GM10248 (cell line): ENCODE measurements around the gene SRCIN1.
"Not testable (repeated sequence)": the region's sequence is repeated elsewhere in the genome, so short reads cannot be mapped to it uniquely, and the experiment has no call there.

ENCODE experiments used
- CTCF ChIA-PET: fragments of 300-600 bp; sonication (Branson Sonifier 250); formaldehyde crosslinking; extraction: SDS; loops from one replicate; lab custom pipeline; 2021; ENCODE audit warnings: antibody characterized with exemption; lab: Yijun Ruan, JAX
- POLR2A ChIA-PET: fragments of 350-650 bp; sonication (Branson Sonifier 250); formaldehyde crosslinking; extraction: SDS; loops from one replicate; lab custom pipeline; 2020; ENCODE audit warnings: antibody characterized with exemption; lab: Yijun Ruan, JAX
- DNase-seq: peaks from one replicate; pipeline ENCODE4 v3.0.0; 2012; ENCODE audit errors: extremely low spot score
- CTCF ChIP-seq: IDR thresholded peaks from 2 replicates; pipeline ENCODE4 v1.5.1; 2012; ENCODE audit warnings: mild to moderate bottlenecking, low read depth; ENCODE audit errors: extremely low read depth, missing control alignments, control extremely low read depth

The SRCIN1 gene

GRCh38 chr17:38605841-38606645 lies at the start of gene SRCIN1:
TSS of gene SRCIN1 (minus strand) at chr17:38605952. CDS start at chr17:38605705, 247 bp downstream.
- ChIA-PET POLR2A (interaction anchor here (0.5 kb wide), 1 partner anchor 47 kb away, joined by 3 read pairs; no protein-coding TSS in a partner anchor), CTCF (interaction anchor here (0.7 to 4.7 kb wide), 15 partner anchors 11 to 61 kb away, joined by 3 to 22 read pairs (median 4); no protein-coding TSS in a partner anchor)
- DNase-seq, result peak; percentile 79
- TF ChIP-seq CTCF, result peak; percentile 99

GRCh38 chr17:38654411-38655398 lies 49.0 kb upstream of the SRCIN1 start:
- ChIA-PET CTCF (interaction anchor here (2.1 to 22.9 kb wide), 3 partner anchors 11 to 100 kb away, joined by 10 to 416 read pairs (median 143); no protein-coding TSS in a partner anchor), POLR2A (no interaction called here)
- peak; percentile 70 for DNase-seq
- no peak for TF ChIP-seq CTCF

DNA sequence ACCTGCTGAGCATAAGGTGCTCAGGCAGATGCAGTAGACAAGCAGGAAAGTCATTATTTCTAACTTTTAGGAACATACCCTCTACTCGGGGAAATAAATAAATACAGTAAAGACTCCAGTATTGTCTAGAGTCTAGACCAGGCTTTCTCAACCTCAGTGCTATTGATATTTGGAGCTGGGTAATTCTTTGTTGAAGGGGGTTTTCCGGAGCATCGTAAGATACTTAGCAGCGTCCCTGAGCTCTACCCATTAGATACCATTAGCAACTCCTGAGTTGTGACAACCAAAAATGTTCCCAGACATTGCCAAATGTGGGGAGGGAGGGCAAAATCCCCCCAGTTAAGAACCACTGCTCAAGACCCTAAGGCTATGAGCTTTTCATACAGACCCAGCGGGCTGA lies 47.9 kb upstream of the SRCIN1 start:
- DNase-seq, result no peak
- ChIA-PET CTCF (interaction anchor here (0.9 to 22.9 kb wide), 5 partner anchors 12 to 99 kb away, joined by 3 to 416 read pairs (median 10); no protein-coding TSS in a partner anchor), POLR2A (no interaction called here)
- no peak for TF ChIP-seq CTCF

DNA sequence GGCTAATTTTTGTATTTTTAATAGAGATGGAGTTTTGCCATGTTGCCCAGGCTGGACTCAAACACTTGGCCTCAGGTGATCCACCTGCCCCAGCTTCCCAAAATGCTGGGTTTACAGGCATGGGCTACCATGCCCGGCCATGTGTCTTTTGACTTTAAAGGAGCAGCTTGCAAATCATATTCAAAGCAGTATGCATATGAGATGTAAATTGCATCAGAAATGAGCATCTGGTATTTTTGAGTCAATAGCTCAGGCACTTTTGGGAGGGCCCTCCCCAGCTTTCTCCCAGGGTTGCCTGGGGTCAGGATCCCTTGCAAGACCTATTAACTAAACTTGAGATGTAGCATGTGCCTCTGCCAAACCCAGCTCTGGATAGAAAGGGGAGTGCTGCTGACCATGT lies 47.5 kb upstream of the SRCIN1 start:
- no peak for DNase-seq
- CTCF ChIA-PET, result interaction anchor here (0.9 to 22.9 kb wide), 5 partner anchors 13 to 99 kb away, joined by 3 to 416 read pairs (median 10); no protein-coding TSS in a partner anchor
- TF ChIP-seq CTCF, result no peak
- POLR2A ChIA-PET, result interaction anchor here (0.7 kb wide), 1 partner anchor 47 kb away, joined by 3 read pairs; no protein-coding TSS in a partner anchor

DNA sequence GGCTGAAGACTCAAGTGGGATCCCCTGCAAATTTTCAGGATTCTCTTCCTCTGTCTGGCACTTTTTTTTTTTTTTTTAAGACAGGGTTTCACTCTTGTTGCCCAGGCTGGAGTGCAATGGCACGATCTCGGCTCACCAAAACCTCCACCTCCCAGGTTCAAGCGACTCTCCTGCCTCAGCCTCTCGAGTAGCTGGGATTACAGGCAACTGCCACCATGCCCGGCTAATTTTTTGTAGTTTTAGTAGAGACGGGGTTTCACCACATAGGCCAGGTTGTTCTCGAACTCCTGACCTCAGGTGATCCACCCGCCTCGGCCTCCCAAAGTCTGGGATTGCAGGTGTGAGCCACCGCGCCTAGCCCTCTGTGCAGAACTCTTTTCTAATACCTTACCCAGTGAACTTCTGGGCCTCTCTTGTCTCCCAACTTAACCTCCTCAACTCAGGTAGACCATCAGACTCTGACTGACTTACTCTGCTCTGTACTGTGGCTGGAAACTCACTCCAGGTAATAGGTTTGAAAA lies 45.0 kb upstream of the SRCIN1 start:
- DNase-seq, POLR2A ChIA-PET: not testable (repeated sequence)
- CTCF ChIA-PET, result interaction anchor here (9.9 to 22.9 kb wide), 2 partner anchors 15 to 96 kb away, joined by 143 to 416 read pairs; no protein-coding TSS in a partner anchor

DNA sequence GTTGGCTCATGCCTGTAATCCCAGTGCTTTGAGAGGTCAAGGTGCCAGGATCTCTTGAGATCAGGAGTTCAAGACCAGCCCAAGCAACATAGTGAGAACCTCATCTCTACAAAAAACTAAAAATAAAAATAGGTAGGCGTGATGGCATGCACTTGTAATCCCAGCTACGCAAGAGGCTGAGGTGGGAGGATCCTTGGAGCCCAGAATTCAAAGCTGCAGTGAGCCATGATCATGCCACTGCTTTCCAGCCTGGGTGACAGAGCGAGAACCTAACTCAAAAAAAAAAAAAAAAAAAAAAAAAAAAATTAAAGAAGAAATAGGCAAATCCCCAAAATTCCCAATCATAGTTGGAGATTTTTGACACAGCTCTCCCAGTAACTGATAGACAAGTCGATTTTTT lies 32.2 kb upstream of the SRCIN1 start:
- POLR2A ChIA-PET, result no interaction called here
- CTCF ChIA-PET, result interaction anchor here (1.0 to 1.4 kb wide), 2 partner anchors 101 to 145 kb away, joined by 3 read pairs; no protein-coding TSS in a partner anchor
- DNase-seq, result no peak
- TF ChIP-seq CTCF, result no peak
